A673 (cell line): ENCODE data around the gene DENND1A.

Experiments
- CTCF ChIP-seq: fragments of 300-800, 200-600 bp; sonication (generic); conservative IDR thresholded peaks from 2 replicates; pipeline ENCODE4 v1.5.1; 2017; ENCODE audit warnings: low read depth, mild to moderate bottlenecking, antibody characterized with exemption, low read length, moderate library complexity, mixed read lengths
- EZH2 ChIP-seq: fragments of 200-600 bp; sonication (generic); IDR thresholded peaks from 2 replicates; pipeline ENCODE4 v1.6.1; 2017; ENCODE audit warnings: borderline replicate concordance, low read depth, mild to moderate bottlenecking, mixed read lengths, antibody characterized with exemption, low read length; ENCODE audit not compliant: poor library complexity, severe bottlenecking

GRCh38 chr9:123471843-123472570, 457.9 kb downstream of the DENND1A start:
- no peak for TF ChIP-seq CTCF
- TF ChIP-seq EZH2: no peak
